Calu3 (cell line): ENCODE measurements around the gene SH2D6. TPM values are rescaled to one million over a fixed set of nuclear protein-coding genes. Genes with fewer than 3 reads are reported as not detected.

Experiments used
- BruUV-seq: library from RNA; stranded (reverse); fragments of 400-500 nt; replicated peaks from 2 replicates; lab custom pipeline; 2021; lab: Mats Ljungman, UMichigan
- CTCF ChIA-PET: fragments of 300-600 bp; sonication (Branson Sonifier 250); formaldehyde crosslinking; loops from one replicate; lab custom pipeline; 2022; ENCODE audit warnings: antibody characterized with exemption; lab: Charles Lee
- DNase-seq: peaks from one replicate; pipeline ENCODE4 v3.0.0; 2022
- H3K27ac Mint-ChIP-seq: one replicate; pipeline ENCODE4 v1.8.0; 2022; ENCODE audit warnings: mixed read lengths; ENCODE audit not compliant: unreplicated experiment
- H3K27me3 Mint-ChIP-seq: one replicate; pipeline ENCODE4 v1.8.0; 2022; ENCODE audit warnings: mixed read lengths; ENCODE audit not compliant: unreplicated experiment
- H3K36me3 Mint-ChIP-seq: one replicate; pipeline ENCODE4 v1.8.0; 2022; ENCODE audit warnings: mild to moderate bottlenecking, moderate library complexity, mixed read lengths; ENCODE audit not compliant: insufficient read depth, unreplicated experiment
- H3K4me1 Mint-ChIP-seq: one replicate; pipeline ENCODE4 v1.8.0; 2022; ENCODE audit warnings: mild to moderate bottlenecking, low read depth, mixed read lengths; ENCODE audit not compliant: unreplicated experiment
- H3K4me3 Mint-ChIP-seq: one replicate; pipeline ENCODE4 v1.8.0; 2022; ENCODE audit warnings: mild to moderate bottlenecking, low read depth, moderate library complexity, mixed read lengths; ENCODE audit not compliant: unreplicated experiment
- H3K9me3 Mint-ChIP-seq: one replicate; pipeline ENCODE4 v1.8.0; 2022; ENCODE audit warnings: low read depth, mixed read lengths; ENCODE audit not compliant: unreplicated experiment
- CTCF ChIP-seq: fragments of 200-600 bp; IDR thresholded peaks from one replicate; pipeline ENCODE4 v1.8.0; 2022; ENCODE audit warnings: antibody characterized with exemption; ENCODE audit not compliant: unreplicated experiment
- intact Hi-C: fragments of 100-400 bp; cut with micrococcal nuclease; formaldehyde crosslinking; loops from one replicate; pipeline ENCODE4 v1.10.0; 2022; ENCODE audit not compliant: unreplicated experiment
- total RNA-seq: library from RNA; stranded (reverse); gene quantifications from 2 replicates; pipeline ENCODE4 v1.2.3, GENCODE V29; 2022

Gene SH2D6
- total RNA-seq, 1 experiment from 2014 or later = 1.8 TPM

DNA sequence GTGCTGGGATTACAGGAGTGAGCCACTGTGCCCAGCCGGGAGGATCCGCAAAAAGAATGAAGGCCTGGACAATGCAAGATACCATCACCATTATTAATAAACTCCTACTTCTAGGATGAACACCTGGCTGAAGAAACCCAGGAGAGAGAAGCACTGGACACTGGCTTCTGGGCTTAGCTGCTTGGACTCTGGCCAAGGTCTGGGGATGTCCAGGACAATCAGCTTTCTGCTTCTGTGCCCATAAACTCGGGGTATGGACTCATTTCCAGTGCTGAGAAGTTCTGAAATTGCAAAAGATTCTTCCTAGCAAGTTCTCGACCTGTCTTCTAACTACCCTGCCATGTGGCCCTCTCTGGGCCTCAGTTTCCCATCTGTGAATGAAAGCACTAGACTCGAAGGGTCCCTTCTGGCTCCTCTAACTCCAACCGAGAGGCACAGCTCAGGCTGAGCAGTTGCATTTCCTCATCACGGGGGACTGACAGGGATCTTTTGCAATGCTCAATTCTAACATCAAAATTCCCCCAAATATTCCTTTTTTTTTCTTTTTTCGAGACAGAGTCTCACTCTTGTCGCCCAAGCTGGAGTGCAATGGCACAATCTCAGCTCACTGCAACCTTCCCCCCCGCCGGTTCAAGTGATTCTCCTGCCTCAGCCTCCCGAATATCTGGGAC, 2.4 kb upstream of the SH2D6 start:
- TF ChIP-seq CTCF = no peak
- no peaks in the 10 kb centered on the region for H3K9me3 Mint-ChIP-seq
- peak overlapping the region; percentile 46 for H3K27ac Mint-ChIP-seq
- CTCF ChIA-PET = interaction anchor here (0.7 kb wide), 1 partner anchor 46 kb away, joined by 3 read pairs; no protein-coding TSS in a partner anchor
- no peaks in the 10 kb centered on the region for H3K27me3 Mint-ChIP-seq
- intact Hi-C loops = no loop called here
- peaks cover 46% of the 10 kb centered on the region for H3K4me1 Mint-ChIP-seq
- H3K36me3 Mint-ChIP-seq = peaks cover 57% of the 10 kb centered on the region
- BruUV-seq = no TSS peak
- H3K4me3 Mint-ChIP-seq = no peak overlapping the region
- no peak for DNase-seq

DNA sequence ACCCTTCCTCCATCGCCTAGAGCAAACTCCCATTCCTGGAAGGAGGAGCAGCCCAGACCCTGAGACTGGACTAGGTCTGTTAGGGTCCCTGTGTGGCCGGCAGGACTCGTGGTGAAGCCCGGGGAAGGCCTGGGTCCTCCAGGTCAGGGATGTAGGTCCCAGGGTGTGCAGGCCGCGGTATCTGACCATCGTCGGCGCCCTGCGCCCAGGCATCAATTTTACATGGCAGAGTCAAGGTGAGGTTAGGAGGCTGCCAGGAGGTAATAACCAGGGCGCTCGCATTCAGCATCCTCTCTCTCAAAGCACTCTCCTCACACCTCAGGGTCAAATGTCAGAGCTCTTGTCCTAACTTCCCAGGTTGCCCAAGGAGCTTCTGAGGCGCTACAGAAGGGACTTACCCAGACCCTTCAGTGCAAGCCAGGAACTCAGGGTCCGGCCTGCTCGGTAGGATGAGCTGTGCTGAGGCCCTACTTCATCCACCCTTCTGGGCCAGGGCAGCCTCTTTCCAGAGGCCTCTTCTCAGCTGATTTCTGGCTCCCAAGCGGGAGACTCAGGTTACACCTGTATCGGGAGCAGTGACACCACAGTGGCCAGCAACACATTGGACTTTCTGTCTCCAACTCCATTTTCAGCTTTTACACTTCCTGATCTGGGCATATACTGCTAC, 628 bp downstream of the SH2D6 start:
- H3K27ac Mint-ChIP-seq = peak overlapping the region; percentile 55
- intact Hi-C loops = no loop called here
- peaks cover 47% of the 10 kb centered on the region for H3K4me1 Mint-ChIP-seq
- no peak for TF ChIP-seq CTCF
- BruUV-seq = TSS peak; percentile 74
- CTCF ChIA-PET = interaction anchor here (0.5 to 4.5 kb wide), 15 partner anchors 43 to 201 kb away, joined by 3 to 66 read pairs (median 3); partner anchors contain the start of genes ELMOD3, GGCX and MAT2A
- H3K9me3 Mint-ChIP-seq = no peaks in the 10 kb centered on the region
- H3K36me3 Mint-ChIP-seq = peaks cover 55% of the 10 kb centered on the region
- DNase-seq = peak; percentile 40
- H3K27me3 Mint-ChIP-seq = no peaks in the 10 kb centered on the region
- peak overlapping the region; percentile 83 for H3K4me3 Mint-ChIP-seq

DNA sequence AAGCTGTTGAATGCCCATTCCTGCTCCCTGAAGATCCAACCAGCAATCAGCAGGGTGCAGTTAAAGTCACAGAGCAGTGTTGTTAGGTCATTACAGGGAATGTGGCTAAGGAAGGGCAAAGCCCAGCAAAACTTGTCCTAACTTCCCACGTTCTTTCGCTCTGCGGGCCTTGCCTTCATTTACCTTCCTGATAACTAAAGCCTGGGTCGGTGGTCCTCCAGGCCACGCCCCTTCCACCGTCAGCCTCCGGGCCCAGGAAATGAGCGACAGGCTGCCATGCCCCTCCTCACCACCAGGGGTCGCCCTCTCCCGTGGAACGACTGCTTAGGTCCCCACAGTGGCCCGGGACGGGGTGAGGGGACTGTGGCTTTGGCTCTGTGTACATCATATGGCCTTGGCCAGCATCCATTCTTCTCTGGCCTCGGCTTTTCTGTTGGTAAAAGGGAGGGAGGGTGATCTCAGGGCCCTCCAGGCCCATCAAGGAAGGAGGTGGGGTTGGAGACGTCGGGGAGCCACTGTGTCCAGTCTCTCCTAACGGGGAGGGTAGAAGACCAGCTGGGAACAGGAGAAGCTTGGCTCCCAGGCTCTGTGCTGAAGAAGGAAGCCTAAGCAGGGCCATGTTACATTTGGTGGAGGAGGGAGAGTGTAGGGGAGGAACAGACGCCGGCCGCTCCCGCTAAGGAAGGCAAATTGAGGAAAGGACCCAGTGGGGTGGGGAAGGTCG, 2.2 kb downstream of the SH2D6 start:
- no peaks in the 10 kb centered on the region for H3K27me3 Mint-ChIP-seq
- H3K36me3 Mint-ChIP-seq = peaks cover 46% of the 10 kb centered on the region
- H3K4me1 Mint-ChIP-seq = peaks cover 37% of the 10 kb centered on the region
- CTCF ChIA-PET = interaction anchor here (0.6 to 4.5 kb wide), 17 partner anchors 48 to 146 kb away, joined by 3 to 66 read pairs (median 3); partner anchors contain the start of gene MAT2A
- peak; percentile 97 for TF ChIP-seq CTCF
- intact Hi-C loops = loop anchor here (1.0 to 2.0 kb wide), 3 partner anchors 82 to 132 kb away; partner anchors contain the start of gene MAT2A
- BruUV-seq = no TSS peak
- peak overlapping the region; percentile 84 for H3K27ac Mint-ChIP-seq
- H3K9me3 Mint-ChIP-seq = no peaks in the 10 kb centered on the region
- H3K4me3 Mint-ChIP-seq = peak overlapping the region; percentile 56
- peak; percentile 94 for DNase-seq
